Activated CD4-positive, alpha-beta memory T cell treated with anti-CD3 and anti-CD28 coated beads for 36 hours (primary cell): ENCODE results near the gene FHIT. TPM values are rescaled to one million over a fixed set of nuclear protein-coding genes. Genes with fewer than 3 reads are reported as not detected.

Source experiments
- CTCF ChIA-PET: fragments of 350-600 bp; sonication (Branson Sonifier 250); formaldehyde crosslinking; loops from one replicate; lab custom pipeline; 2021; ENCODE audit warnings: antibody characterized with exemption, inconsistent platforms; lab: Charles Lee
- POLR2A ChIA-PET: fragments of 350-600 bp; sonication (Branson Sonifier 250); formaldehyde crosslinking; loops from one replicate; lab custom pipeline; 2021; ENCODE audit warnings: antibody characterized with exemption; lab: Charles Lee
- DNase-seq: peaks from one replicate; pipeline ENCODE4 v3.0.0-alpha.2; 2020
- H3K27ac Mint-ChIP-seq: one replicate; pipeline ENCODE4 v1.8.0; 2021; ENCODE audit warnings: mixed read lengths
- H3K27me3 Mint-ChIP-seq: one replicate; pipeline ENCODE4 v1.8.0; 2021; ENCODE audit warnings: mixed read lengths
- H3K36me3 Mint-ChIP-seq: one replicate; pipeline ENCODE4 v1.8.0; 2021; ENCODE audit warnings: mixed read lengths
- H3K4me1 Mint-ChIP-seq: one replicate; pipeline ENCODE4 v1.8.0; 2021; ENCODE audit warnings: low read depth, mixed read lengths
- H3K4me3 Mint-ChIP-seq: one replicate; pipeline ENCODE4 v1.8.0; 2021; ENCODE audit warnings: mild to moderate bottlenecking, mixed read lengths
- H3K9me3 Mint-ChIP-seq: one replicate; pipeline ENCODE4 v1.8.0; 2021; ENCODE audit warnings: mixed read lengths
- intact Hi-C: fragments of 100-400 bp; cut with micrococcal nuclease; formaldehyde crosslinking; loops from one replicate; pipeline ENCODE4 v1.15.1; 2023
- total RNA-seq, 2 experiments: library from RNA; stranded (reverse); gene quantifications; one replicate each; pipeline ENCODE4 v1.2.3, GENCODE V29; 2021

Gene FHIT
- total RNA-seq, 2 experiments from 2014 or later: 7.2 to 8.7 TPM

GRCh38 chr3:60085649-60086048 lies 1165.6 kb downstream of the FHIT start:
- Mint-ChIP-seq H3K27ac (peak overlapping the region; percentile 24), H3K4me3 (no peak overlapping the region), H3K36me3 (peaks cover 11% of the 10 kb centered on the region), H3K9me3 (peaks cover 23% of the 10 kb centered on the region), H3K4me1 (peaks cover 53% of the 10 kb centered on the region), H3K27me3 (no peaks in the 10 kb centered on the region)
- DNase-seq: no peak
- ChIA-PET POLR2A (no interaction called here), CTCF (no interaction called here)
- intact Hi-C loops: loop anchor here (10.0 kb wide), 2 partner anchors 521 to 631 kb away; no protein-coding TSS in a partner anchor

- ChIA-PET CTCF (no interaction called here), POLR2A (no interaction called here)
- intact Hi-C loops: loop anchor here (2.0 to 10.0 kb wide), 6 partner anchors 71 to 695 kb away; no protein-coding TSS in a partner anchor
- no peak for DNase-seq
- Mint-ChIP-seq H3K27me3 (no peaks in the 10 kb centered on the region), H3K27ac (peak overlapping the region; percentile 79), H3K4me3 (peak overlapping the region; percentile 42), H3K9me3 (peaks cover 23% of the 10 kb centered on the region), H3K36me3 (peaks cover 12% of the 10 kb centered on the region), H3K4me1 (peaks cover 61% of the 10 kb centered on the region)
Measured at GRCh38 chr3:60081381-60082095, 1169.7 kb downstream of the FHIT start.

- intact Hi-C loops: loop anchor here (1.0 to 10.0 kb wide), 7 partner anchors 27 to 694 kb away; no protein-coding TSS in a partner anchor
- ChIA-PET CTCF (no interaction called here), POLR2A (no interaction called here)
- Mint-ChIP-seq H3K27ac (peak overlapping the region; percentile 79), H3K9me3 (peaks cover 16% of the 10 kb centered on the region), H3K27me3 (no peaks in the 10 kb centered on the region), H3K36me3 (peaks cover 9% of the 10 kb centered on the region), H3K4me1 (peaks cover 56% of the 10 kb centered on the region), H3K4me3 (peak overlapping the region; percentile 70)
- DNase-seq: no peak
Measured at GRCh38 chr3:60080648-60081047, 1170.6 kb downstream of the FHIT start.

DNA sequence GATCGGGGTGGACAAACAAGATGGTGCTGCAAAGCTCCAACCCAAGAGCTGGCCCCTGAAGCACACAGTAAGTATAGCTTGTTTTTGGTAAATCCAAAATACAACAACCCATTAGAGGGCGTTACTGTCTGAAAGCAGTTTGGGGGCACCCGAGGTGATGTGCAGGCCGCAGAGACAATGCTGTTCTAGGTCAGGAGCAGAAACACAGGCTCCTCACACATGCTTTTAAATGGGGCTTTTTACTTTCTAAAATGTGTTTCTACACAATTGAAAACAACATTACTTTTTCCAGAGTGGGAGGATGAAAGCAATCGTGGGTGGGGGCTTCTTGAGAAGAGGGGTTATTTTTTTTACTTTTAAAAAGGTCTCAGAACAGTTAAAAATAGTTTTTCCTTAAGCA lies 1172.2 kb downstream of the FHIT start:
- H3K9me3 Mint-ChIP-seq: peaks cover 11% of the 10 kb centered on the region
- peak overlapping the region; percentile 79 for H3K27ac Mint-ChIP-seq
- peak; percentile 56 for DNase-seq
- no peaks in the 10 kb centered on the region for H3K27me3 Mint-ChIP-seq
- H3K4me1 Mint-ChIP-seq: peaks cover 61% of the 10 kb centered on the region
- CTCF ChIA-PET: interaction anchor here (0.8 kb wide), 1 partner anchor 23 kb away, joined by 3 read pairs; no protein-coding TSS in a partner anchor
- intact Hi-C loops: loop anchor here (5.0 kb wide), 1 partner anchor 87 kb away; no protein-coding TSS in a partner anchor
- POLR2A ChIA-PET: no interaction called here
- peak overlapping the region; percentile 70 for H3K4me3 Mint-ChIP-seq
- peaks cover 8% of the 10 kb centered on the region for H3K36me3 Mint-ChIP-seq

DNA sequence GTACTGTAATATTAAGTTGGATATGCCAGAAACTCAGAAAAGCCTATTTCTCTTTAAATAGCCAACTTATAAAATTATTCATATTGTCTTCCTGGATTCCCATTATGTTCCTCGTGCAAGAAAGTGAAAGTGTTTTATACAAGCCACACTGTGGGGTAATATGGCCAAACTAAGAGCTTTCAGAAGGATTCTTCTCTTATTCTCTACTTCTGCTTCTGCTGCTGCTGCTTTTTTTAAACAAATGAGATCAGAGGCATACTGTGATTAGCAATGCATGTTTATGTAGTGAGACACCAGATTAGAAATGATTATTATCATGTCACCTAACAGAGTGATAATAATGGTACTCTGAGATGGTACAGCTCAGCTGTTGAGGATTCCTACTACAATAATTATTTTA lies 1174.9 kb downstream of the FHIT start:
- peak overlapping the region; percentile 86 for H3K27ac Mint-ChIP-seq
- peaks cover 11% of the 10 kb centered on the region for H3K9me3 Mint-ChIP-seq
- intact Hi-C loops: loop anchor here (5.0 kb wide), 1 partner anchor 84 kb away; no protein-coding TSS in a partner anchor
- peaks cover 3% of the 10 kb centered on the region for H3K36me3 Mint-ChIP-seq
- no peak for DNase-seq
- peaks cover 60% of the 10 kb centered on the region for H3K4me1 Mint-ChIP-seq
- POLR2A ChIA-PET: no interaction called here
- H3K4me3 Mint-ChIP-seq: peak overlapping the region; percentile 61
- no peaks in the 10 kb centered on the region for H3K27me3 Mint-ChIP-seq
- CTCF ChIA-PET: no interaction called here

- H3K27me3 Mint-ChIP-seq: no peaks in the 10 kb centered on the region
- H3K4me1 Mint-ChIP-seq: peaks cover 47% of the 10 kb centered on the region
- CTCF ChIA-PET: no interaction called here
- peaks cover 3% of the 10 kb centered on the region for H3K36me3 Mint-ChIP-seq
- H3K27ac Mint-ChIP-seq: peak overlapping the region; percentile 80
- peaks cover 11% of the 10 kb centered on the region for H3K9me3 Mint-ChIP-seq
- DNase-seq: no peak
- intact Hi-C loops: no loop called here
- POLR2A ChIA-PET: no interaction called here
- peak overlapping the region; percentile 17 for H3K4me3 Mint-ChIP-seq
Measured at GRCh38 chr3:60073942-60074341, 1177.3 kb downstream of the FHIT start.

DNA sequence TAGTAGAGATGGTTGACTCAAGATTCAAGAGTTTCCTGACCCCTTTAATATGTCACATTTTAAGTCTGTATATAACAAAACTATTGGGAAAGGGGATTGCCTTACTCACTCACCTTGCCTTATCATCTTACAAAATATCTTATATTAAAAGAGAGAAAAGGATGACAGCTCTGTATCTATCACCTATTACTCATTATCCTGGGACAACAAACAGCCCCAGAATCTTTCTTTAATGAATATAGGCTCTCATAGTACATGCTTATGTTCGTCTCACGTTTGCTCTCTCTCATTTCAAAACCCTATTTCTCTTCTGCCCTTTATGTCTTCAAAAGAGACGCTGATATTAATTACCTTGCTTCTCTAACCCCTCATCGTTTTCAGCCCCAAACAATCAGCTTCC lies 1178.0 kb downstream of the FHIT start:
- Mint-ChIP-seq H3K9me3 (peaks cover 10% of the 10 kb centered on the region), H3K36me3 (peaks cover under 1% of the 10 kb centered on the region), H3K27ac (peak overlapping the region; percentile 80), H3K4me3 (peak overlapping the region; percentile 17), H3K4me1 (peaks cover 43% of the 10 kb centered on the region), H3K27me3 (no peaks in the 10 kb centered on the region)
- ChIA-PET CTCF (interaction anchor here (0.7 kb wide), 1 partner anchor 8 kb away, joined by 3 read pairs; no protein-coding TSS in a partner anchor), POLR2A (no interaction called here)
- intact Hi-C loops: no loop called here
- no peak for DNase-seq

GRCh38 chr3:60070366-60070765 lies 1180.9 kb downstream of the FHIT start:
- Mint-ChIP-seq H3K36me3 (no peaks in the 10 kb centered on the region), H3K9me3 (peaks cover 8% of the 10 kb centered on the region), H3K27ac (no peak overlapping the region), H3K27me3 (no peaks in the 10 kb centered on the region), H3K4me3 (no peak overlapping the region), H3K4me1 (peaks cover 52% of the 10 kb centered on the region)
- intact Hi-C loops: no loop called here
- CTCF ChIA-PET: no interaction called here
- DNase-seq: no peak
- POLR2A ChIA-PET: no interaction called here

GRCh38 chr3:60065227-60065868 lies 1185.9 kb downstream of the FHIT start:
- Mint-ChIP-seq H3K27me3 (no peaks in the 10 kb centered on the region), H3K4me3 (no peak overlapping the region), H3K36me3 (no peaks in the 10 kb centered on the region), H3K9me3 (no peaks in the 10 kb centered on the region), H3K4me1 (peaks cover 58% of the 10 kb centered on the region), H3K27ac (peak overlapping the region; percentile 87)
- CTCF ChIA-PET: interaction anchor here (0.6 kb wide), 1 partner anchor 8 kb away, joined by 3 read pairs; no protein-coding TSS in a partner anchor
- POLR2A ChIA-PET: no interaction called here
- no peak for DNase-seq
- intact Hi-C loops: no loop called here

- Mint-ChIP-seq H3K27me3 (no peaks in the 10 kb centered on the region), H3K36me3 (no peaks in the 10 kb centered on the region), H3K4me1 (peaks cover 60% of the 10 kb centered on the region), H3K4me3 (peak overlapping the region; percentile 13), H3K9me3 (no peaks in the 10 kb centered on the region), H3K27ac (peak overlapping the region; percentile 87)
- intact Hi-C loops: loop anchor here (1.0 kb wide), 1 partner anchor 11 kb away; no protein-coding TSS in a partner anchor
- peak; percentile 26 for DNase-seq
- ChIA-PET POLR2A (no interaction called here), CTCF (interaction anchor here (0.9 kb wide), 1 partner anchor 9 kb away, joined by 4 read pairs; no protein-coding TSS in a partner anchor)
Measured at GRCh38 chr3:60064210-60065178, 1186.8 kb downstream of the FHIT start.

- intact Hi-C loops: no loop called here
- H3K9me3 Mint-ChIP-seq: peaks cover 4% of the 10 kb centered on the region
- ChIA-PET POLR2A (interaction anchor here (0.8 kb wide), 1 partner anchor 45 kb away, joined by 3 read pairs; no protein-coding TSS in a partner anchor), CTCF (no interaction called here)
- H3K36me3 Mint-ChIP-seq: peaks cover 12% of the 10 kb centered on the region
- H3K4me1 Mint-ChIP-seq: peaks cover 74% of the 10 kb centered on the region
- H3K4me3 Mint-ChIP-seq: peak overlapping the region; percentile 52
- peak; percentile 37 for DNase-seq
- peak overlapping the region; percentile 79 for H3K27ac Mint-ChIP-seq
- H3K27me3 Mint-ChIP-seq: no peaks in the 10 kb centered on the region
Measured at GRCh38 chr3:60056404-60056803, 1194.8 kb downstream of the FHIT start.
